ENCODE data around the gene TXNDC11.

Gene TXNDC11

DNA sequence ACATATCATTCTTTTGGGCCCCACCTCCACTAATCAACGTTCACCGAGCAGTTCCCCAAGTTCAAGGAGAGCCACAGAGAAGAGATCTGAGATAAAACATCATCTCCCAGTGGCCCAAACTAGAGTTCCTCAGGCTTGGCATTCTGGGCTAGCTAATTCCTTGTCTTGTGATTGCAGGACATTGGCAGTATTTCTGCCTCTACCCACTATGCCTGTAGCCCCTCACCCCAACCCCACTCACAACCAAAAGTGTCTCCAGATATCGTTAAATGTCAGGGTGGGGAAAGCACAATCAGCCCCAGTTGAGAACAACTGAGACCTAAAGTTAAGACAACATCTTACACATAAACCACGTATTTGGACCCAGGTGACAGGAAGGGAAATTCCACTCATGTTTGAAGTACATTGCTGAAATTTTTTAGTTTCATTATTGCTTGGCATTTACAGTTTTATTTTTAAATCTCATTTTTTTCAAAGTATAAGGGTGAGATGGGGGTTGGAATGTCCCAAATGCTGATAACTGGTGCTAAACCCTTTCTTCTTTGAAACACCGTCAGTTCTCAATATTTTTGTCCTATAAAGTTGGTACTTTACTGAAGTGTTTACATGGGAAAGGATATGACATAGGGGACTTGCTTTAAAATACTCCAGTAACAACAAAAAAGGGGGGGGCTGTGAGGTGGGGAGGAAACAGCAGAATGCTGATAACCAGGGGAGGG lies 40.8 kb upstream of the TXNDC11 start:
- no peak for TF ChIP-seq CTCF (IDR thresholded peaks at IDR 0.05; ENCODE audit: control extremely low read depth, extremely low read depth, low read depth, missing control alignments)
- peak; percentile 63 for DNase-seq (ENCODE audit: extremely low spot score)
- ChIA-PET POLR2A (interaction anchor here (1.0 to 2.1 kb wide), 2 partner anchors 14 to 41 kb away, joined by 4 to 9 read pairs; partner anchors contain the start of genes TXNDC11 and ZC3H7A), CTCF (interaction anchor here (0.6 to 5.0 kb wide), 5 partner anchors 8 to 15 kb away, joined by 3 to 48 read pairs (median 5); partner anchors contain the start of gene ZC3H7A)

DNA sequence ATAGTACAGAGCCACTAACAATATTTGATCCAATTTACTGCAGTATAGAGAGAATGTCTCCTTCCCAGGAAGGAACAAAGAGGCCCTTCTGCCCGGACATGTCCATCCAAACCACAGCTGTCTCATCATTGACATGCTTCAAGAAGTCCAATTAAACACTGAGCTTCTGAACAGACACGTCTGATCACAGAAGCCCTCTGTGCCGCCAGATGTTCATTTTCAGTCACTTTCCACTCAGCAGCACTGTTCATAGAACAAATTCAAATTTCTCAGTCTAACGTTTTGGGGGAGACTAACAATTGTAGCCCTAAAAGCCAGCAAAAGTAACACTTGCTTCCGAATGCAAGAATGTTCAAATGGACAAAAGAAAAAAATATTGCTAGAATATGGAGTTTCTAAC lies 39.1 kb upstream of the TXNDC11 start:
- CTCF ChIA-PET = interaction anchor here (1.3 to 2.8 kb wide), 5 partner anchors 9 to 16 kb away, joined by 3 to 41 read pairs (median 11); partner anchors contain the start of gene ZC3H7A
- TF ChIP-seq CTCF (IDR thresholded peaks at IDR 0.05; ENCODE audit: control extremely low read depth, extremely low read depth, low read depth, missing control alignments) = no peak
- no peak for DNase-seq (ENCODE audit: extremely low spot score)
- POLR2A ChIA-PET = interaction anchor here (1.3 to 2.1 kb wide), 2 partner anchors 15 to 40 kb away, joined by 5 to 9 read pairs; partner anchors contain the start of genes TXNDC11 and ZC3H7A

DNA sequence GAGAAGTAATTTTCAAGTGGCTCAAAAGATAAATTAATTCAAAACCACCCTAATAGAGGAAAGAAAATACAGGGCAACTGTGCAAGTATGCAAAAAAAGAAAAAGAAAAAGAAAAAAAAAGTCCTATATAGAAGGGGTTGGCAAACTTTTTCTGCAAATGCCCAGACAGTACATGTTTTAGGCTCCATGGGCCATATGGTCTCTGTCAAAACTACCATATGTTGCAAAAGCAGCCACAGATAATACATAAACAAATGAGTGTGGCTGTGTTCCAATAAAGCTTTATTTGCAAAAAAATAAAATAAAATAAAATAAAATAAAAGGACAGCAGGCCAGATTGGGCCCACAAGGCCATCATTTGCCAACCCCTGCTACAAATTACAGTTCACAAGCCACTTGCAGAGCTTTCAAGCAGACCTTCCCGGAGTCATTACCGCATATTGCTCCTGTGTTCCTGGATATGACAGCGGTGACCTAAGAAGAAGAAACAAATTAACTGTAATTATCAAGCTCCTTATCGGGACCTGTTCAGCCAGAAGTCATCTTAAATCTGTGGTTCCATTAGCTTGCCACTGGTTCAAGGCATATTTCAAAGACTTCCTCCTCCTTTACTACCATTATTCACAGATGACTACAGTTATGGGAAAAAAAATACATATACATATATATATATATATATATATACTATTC lies 38.5 kb upstream of the TXNDC11 start:
- POLR2A ChIA-PET = interaction anchor here (0.6 to 2.1 kb wide), 3 partner anchors 16 to 39 kb away, joined by 5 to 9 read pairs (median 7); partner anchors contain the start of genes TXNDC11 and ZC3H7A
- CTCF ChIA-PET = interaction anchor here (1.3 to 2.8 kb wide), 5 partner anchors 9 to 16 kb away, joined by 3 to 41 read pairs (median 11); partner anchors contain the start of gene ZC3H7A
- no peak for TF ChIP-seq CTCF (IDR thresholded peaks at IDR 0.05; ENCODE audit: control extremely low read depth, extremely low read depth, low read depth, missing control alignments)
- DNase-seq (ENCODE audit: extremely low spot score) = no peak

DNA sequence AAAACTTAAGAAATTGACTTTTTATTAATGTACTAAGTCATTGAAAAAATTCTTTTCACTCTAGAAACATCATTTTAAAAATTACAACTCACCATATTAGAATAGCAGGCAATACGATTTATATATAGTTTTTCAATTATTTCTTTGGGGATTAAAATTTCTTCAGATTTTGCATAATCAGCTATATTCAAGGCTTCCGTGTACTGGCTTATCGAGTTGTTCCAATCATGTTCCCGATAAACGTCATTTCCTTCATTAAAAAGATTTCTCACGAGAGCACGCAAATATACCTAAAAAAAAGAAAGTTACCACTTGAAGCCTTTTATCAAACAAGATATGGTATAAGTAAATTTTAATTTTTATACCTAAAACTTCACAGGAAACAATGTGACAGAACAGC lies 36.4 kb upstream of the TXNDC11 start:
- POLR2A ChIA-PET = no interaction called here
- no peak for TF ChIP-seq CTCF (IDR thresholded peaks at IDR 0.05; ENCODE audit: control extremely low read depth, extremely low read depth, low read depth, missing control alignments)
- CTCF ChIA-PET = interaction anchor here (4.0 kb wide), 1 partner anchor 19 kb away, joined by 25 read pairs; the partner anchor contains the start of gene ZC3H7A
- DNase-seq (ENCODE audit: extremely low spot score) = no peak

DNA sequence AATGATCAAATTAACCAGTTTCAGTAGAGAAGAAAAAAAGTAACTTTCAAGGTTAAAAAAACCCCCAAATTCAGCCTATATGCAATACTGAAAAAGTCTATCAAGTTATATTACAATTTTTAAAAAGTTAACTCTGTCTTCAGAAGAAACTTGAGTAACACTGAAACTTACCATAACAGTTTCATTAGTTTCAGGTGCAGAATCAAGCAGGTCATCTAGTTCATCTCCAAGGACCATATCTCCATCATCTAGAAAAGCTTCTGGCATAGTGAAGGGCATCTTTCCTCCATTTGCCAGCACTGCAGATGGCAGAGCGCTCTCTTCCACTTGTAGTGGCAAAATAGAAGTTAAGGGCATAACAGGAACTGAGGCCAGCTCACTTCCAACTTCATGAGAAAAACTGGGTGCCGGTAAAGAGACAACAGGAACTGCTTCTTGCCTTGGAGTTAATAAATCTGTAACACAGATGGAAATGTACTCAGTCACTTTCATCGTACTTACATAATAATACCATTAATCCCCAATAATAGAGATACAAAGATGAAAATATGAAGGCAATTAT lies 31.5 kb upstream of the TXNDC11 start:
- CTCF ChIA-PET = no interaction called here
- DNase-seq (ENCODE audit: extremely low spot score) = peak; percentile 32
- no peak for TF ChIP-seq CTCF (IDR thresholded peaks at IDR 0.05; ENCODE audit: control extremely low read depth, extremely low read depth, low read depth, missing control alignments)
- POLR2A ChIA-PET = interaction anchor here (1.1 kb wide), 1 partner anchor 84 kb away, joined by 3 read pairs; no protein-coding TSS in a partner anchor

DNA sequence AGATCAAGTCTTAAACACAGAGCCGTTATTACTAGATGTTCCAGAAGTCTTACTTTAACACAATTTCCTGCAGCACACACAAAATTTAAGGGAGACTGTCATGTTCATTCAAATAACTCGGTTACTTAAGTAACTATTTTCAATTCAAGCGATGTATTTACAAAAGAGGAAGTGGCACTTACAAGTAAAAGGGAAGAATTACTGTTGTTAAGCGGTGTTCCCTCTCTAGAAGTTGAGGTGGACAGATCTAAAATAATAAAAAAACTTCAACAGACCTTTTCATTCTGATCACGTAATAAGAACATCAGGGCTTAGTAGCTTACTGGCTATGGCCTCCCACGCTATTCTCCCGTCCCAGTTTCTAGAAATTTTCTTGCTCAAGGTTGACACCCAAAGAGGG lies 26.2 kb upstream of the TXNDC11 start:
- TF ChIP-seq CTCF (IDR thresholded peaks at IDR 0.05; ENCODE audit: control extremely low read depth, extremely low read depth, low read depth, missing control alignments) = no peak
- CTCF ChIA-PET = interaction anchor here (1.0 to 3.9 kb wide), 5 partner anchors 10 to 49 kb away, joined by 3 to 21 read pairs (median 9); partner anchors contain the start of gene ZC3H7A
- POLR2A ChIA-PET = no interaction called here
- peak; percentile 29 for DNase-seq (ENCODE audit: extremely low spot score)

All from GM10248 (cell line).